Limb (tissue), 2 donors: ENCODE data around the gene RRM1.
"Not testable (repeated sequence)": the region's sequence is repeated elsewhere in the genome, so short reads cannot be mapped to it uniquely, and the experiment has no call there.

Experiments
- DNase-seq, 2 donors: peaks; one replicate each; pipeline ENCODE4 v3.0.0-alpha.2; 2016; ENCODE audit errors: extremely low spot score in 2 of 2

RRM1 gene

GRCh38 chr11:4134806-4135205 is 40.2 kb downstream of the RRM1 start:
- no peak for DNase-seq

GRCh38 chr11:4138497-4138896 is 43.9 kb downstream of the RRM1 start:
- no peak for DNase-seq

GRCh38 chr11:4140067-4140636 is 45.6 kb downstream of the RRM1 start:
- no peak for DNase-seq

- no peak for DNase-seq
Measured at GRCh38 chr11:4146070-4146771, 51.6 kb downstream of the RRM1 start.

GRCh38 chr11:4146772-4147098 is 52.1 kb downstream of the RRM1 start:
- no peak for DNase-seq

- DNase-seq = no peak
Measured at GRCh38 chr11:4154503-4154902, 59.9 kb downstream of the RRM1 start.

- DNase-seq = no peak
Measured at GRCh38 chr11:4156571-4156970, 62.0 kb downstream of the RRM1 start.

GRCh38 chr11:4158818-4159217 is 64.2 kb downstream of the RRM1 start:
- not testable (repeated sequence) for DNase-seq

GRCh38 chr11:4161305-4161704 is 66.7 kb downstream of the RRM1 start:
- DNase-seq = no peak

GRCh38 chr11:4164884-4165590 is 70.4 kb downstream of the RRM1 start:
- DNase-seq = no peak

- no peak for DNase-seq
Measured at GRCh38 chr11:4167292-4167691, 72.7 kb downstream of the RRM1 start.

GRCh38 chr11:4167758-4168157 is 73.2 kb downstream of the RRM1 start:
- no peak for DNase-seq

- not testable (repeated sequence) for DNase-seq
Measured at GRCh38 chr11:4175620-4176350, 81.2 kb downstream of the RRM1 start.

- DNase-seq = no peak
Measured at GRCh38 chr11:4178813-4179662, 84.4 kb downstream of the RRM1 start.

- DNase-seq = no peak
Measured at GRCh38 chr11:4180441-4181183, 86.0 kb downstream of the RRM1 start.

- DNase-seq = peak in 1 of 2 donors; percentile 58
Measured at GRCh38 chr11:4181782-4182721, 87.5 kb downstream of the RRM1 start.

- no peak for DNase-seq
Measured at GRCh38 chr11:4183410-4184057, 88.9 kb downstream of the RRM1 start.

GRCh38 chr11:4184163-4184916 is 89.7 kb downstream of the RRM1 start:
- DNase-seq = no peak
